Coronary artery (tissue), 2 donors: ENCODE results near the gene KDM6B.
A peak's percentile ranks its signal among the peaks of the same experiment; 100 is the strongest.

Experiments used
- DNase-seq: peaks from one replicate; pipeline ENCODE4 v3.0.0-alpha.2; 2017; ENCODE audit warnings: low spot score
- H3K27ac ChIP-seq, 2 donors: fragments of 200-600 bp; sonication (generic); one replicate each; pipeline ENCODE4 v1.5.1; 2016 to 2019
- H3K4me3 ChIP-seq: fragments of 200-600 bp; sonication (generic); 2 replicates; pipeline ENCODE4 v1.5.1; 2016; ENCODE audit warnings: mild to moderate bottlenecking, moderate library complexity
- CTCF ChIP-seq: fragments of 200-600 bp; sonication (generic); IDR thresholded peaks from one replicate; pipeline ENCODE4 v1.5.1; 2019; ENCODE audit warnings: antibody characterized with exemption

The KDM6B gene

GRCh38 chr17:7849751-7850504, 15.9 kb downstream of the KDM6B start:
- H3K4me3 ChIP-seq = no peak overlapping the region
- no peak for TF ChIP-seq CTCF
- no peak overlapping the region for H3K27ac ChIP-seq
- DNase-seq = no peak

DNA sequence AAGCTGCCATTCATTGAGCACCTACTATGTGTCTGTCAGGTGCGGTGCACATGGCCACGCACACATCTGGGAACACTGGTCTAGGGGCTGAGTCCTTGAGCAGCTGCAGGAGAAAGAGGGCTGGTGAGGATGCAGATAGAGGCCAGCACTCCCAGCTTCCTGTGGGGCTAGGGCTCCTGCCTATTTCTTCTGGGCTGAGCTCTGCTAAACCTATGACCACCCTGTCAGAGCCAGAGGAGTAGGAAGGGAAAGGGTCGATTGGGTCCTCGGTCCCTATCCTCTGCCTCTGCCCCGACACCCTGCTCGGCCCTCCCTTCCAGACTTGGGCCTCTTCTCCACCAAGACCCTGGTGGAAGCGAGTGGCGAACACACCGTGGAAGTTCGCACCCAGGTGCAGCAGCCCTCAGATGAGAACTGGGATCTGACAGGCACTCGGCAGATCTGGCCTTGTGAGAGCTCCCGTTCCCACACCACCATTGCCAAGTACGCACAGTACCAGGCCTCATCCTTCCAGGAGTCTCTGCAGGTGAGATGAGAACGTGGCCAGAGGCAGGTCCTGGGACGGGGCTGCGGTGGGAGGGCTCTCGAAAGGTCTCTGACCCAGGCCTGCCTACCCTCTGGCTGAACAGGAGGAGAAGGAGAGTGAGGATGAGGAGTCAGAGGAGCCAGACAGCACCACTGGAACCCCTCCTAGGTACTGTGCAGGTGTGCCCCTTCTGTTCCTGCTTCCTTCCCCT, 16.9 kb downstream of the KDM6B start:
- Histone ChIP-seq H3K4me3 (no peak overlapping the region), H3K27ac (peak overlapping the region in 1 of 2 donors; percentile 15)
- no peak for DNase-seq
- no peak for TF ChIP-seq CTCF

DNA sequence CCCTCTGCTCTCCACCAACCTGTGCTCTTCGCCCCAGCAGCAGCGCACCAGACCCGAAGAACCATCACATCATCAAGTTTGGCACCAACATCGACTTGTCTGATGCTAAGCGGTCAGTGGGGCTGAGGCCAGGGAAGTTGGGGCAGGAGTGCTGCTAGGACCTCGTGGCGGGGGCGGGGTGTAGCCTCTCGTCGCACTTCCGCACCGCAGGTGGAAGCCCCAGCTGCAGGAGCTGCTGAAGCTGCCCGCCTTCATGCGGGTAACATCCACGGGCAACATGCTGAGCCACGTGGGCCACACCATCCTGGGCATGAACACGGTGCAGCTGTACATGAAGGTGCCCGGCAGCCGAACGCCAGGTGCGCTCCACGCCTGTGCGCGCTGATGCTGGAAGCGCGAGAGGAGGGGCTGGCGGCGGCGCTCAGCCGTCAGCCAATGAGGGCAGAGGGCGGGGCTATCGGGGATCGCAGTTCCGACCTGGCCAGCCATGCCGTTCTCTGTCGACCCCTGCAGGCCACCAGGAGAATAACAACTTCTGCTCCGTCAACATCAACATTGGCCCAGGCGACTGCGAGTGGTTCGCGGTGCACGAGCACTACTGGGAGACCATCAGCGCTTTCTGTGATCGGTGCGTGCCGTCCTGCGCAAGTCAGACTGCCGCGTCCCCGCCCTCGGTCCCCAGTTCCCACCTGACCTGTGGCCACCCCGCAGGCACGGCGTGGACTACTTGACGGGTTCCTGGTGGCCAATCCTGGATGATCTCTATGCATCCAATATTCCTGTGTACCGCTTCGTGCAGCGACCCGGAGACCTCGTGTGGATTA, 17.6 kb downstream of the KDM6B start:
- peak; percentile 97 for TF ChIP-seq CTCF
- peak overlapping the region; percentile 18 for H3K4me3 ChIP-seq
- peak; percentile 89 for DNase-seq
- H3K27ac ChIP-seq = peak overlapping the region in 1 of 2 donors; percentile 30

DNA sequence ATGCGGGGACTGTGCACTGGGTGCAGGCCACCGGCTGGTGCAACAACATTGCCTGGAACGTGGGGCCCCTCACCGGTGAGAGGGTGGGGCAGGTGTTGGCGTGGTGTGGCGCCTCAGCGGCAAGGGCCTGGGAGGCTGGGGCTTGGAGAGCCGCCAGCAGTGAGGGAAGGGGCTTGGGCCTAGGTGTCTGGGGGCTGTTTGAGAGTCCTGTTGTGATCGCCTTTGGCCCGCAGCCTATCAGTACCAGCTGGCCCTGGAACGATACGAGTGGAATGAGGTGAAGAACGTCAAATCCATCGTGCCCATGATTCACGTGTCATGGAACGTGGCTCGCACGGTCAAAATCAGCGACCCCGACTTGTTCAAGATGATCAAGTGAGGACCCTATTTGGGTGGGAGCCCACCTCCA, 18.2 kb downstream of the KDM6B start:
- no peak for DNase-seq
- H3K4me3 ChIP-seq = no peak overlapping the region
- no peak for TF ChIP-seq CTCF
- H3K27ac ChIP-seq = peak overlapping the region in 1 of 2 donors; percentile 30

- DNase-seq = peak; percentile 71
- no peak for TF ChIP-seq CTCF
- Histone ChIP-seq H3K27ac (no peak overlapping the region), H3K4me3 (no peak overlapping the region)
Measured at GRCh38 chr17:7852919-7853690, 19.1 kb downstream of the KDM6B start.

DNA sequence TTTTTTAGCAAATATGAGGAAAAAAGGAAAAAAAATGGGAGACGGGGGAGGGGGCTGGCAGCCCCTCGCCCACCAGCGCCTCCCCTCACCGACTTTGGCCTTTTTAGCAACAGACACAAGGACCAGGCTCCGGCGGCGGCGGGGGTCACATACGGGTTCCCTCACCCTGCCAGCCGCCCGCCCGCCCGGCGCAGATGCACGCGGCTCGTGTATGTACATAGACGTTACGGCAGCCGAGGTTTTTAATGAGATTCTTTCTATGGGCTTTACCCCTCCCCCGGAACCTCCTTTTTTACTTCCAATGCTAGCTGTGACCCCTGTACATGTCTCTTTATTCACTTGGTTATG, 19.6 kb downstream of the KDM6B start:
- H3K27ac ChIP-seq = no peak overlapping the region
- TF ChIP-seq CTCF = no peak
- peak; percentile 71 for DNase-seq
- no peak overlapping the region for H3K4me3 ChIP-seq
